GM19238 (cell line): ENCODE data around the gene CNTNAP5.

ENCODE experiments used
- DNase-seq: peaks from one replicate; pipeline ENCODE4 v3.0.0; 2011; ENCODE audit warnings: low spot score; ENCODE audit not compliant: insufficient read length

Gene CNTNAP5

GRCh38 chr2:124607679-124608078 lies 582.6 kb downstream of the CNTNAP5 start:
- no peak for DNase-seq

GRCh38 chr2:124609667-124610066 lies 584.6 kb downstream of the CNTNAP5 start:
- DNase-seq = no peak

GRCh38 chr2:124610141-124610540 lies 585.1 kb downstream of the CNTNAP5 start:
- DNase-seq = no peak

- DNase-seq = no peak
Observed at GRCh38 chr2:124610866-124611265, 585.8 kb downstream of the CNTNAP5 start.

- no peak for DNase-seq
Observed at GRCh38 chr2:124623560-124623959, 598.5 kb downstream of the CNTNAP5 start.

- no peak for DNase-seq
Observed at GRCh38 chr2:124625561-124625960, 600.5 kb downstream of the CNTNAP5 start.

GRCh38 chr2:124626993-124627392 lies 601.9 kb downstream of the CNTNAP5 start:
- no peak for DNase-seq

GRCh38 chr2:124633812-124634211 lies 608.7 kb downstream of the CNTNAP5 start:
- no peak for DNase-seq

- no peak for DNase-seq
Observed at GRCh38 chr2:124639524-124639923, 614.4 kb downstream of the CNTNAP5 start.

GRCh38 chr2:124640221-124640750 lies 615.2 kb downstream of the CNTNAP5 start:
- DNase-seq = no peak

- no peak for DNase-seq
Observed at GRCh38 chr2:124646166-124646815, 621.2 kb downstream of the CNTNAP5 start.

GRCh38 chr2:124647245-124647644 lies 622.2 kb downstream of the CNTNAP5 start:
- DNase-seq = no peak

GRCh38 chr2:124647663-124648062 lies 622.6 kb downstream of the CNTNAP5 start:
- no peak for DNase-seq

GRCh38 chr2:124649001-124649400 lies 623.9 kb downstream of the CNTNAP5 start:
- no peak for DNase-seq

GRCh38 chr2:124652099-124652498 lies 627.0 kb downstream of the CNTNAP5 start:
- no peak for DNase-seq

GRCh38 chr2:124658373-124658772 lies 633.3 kb downstream of the CNTNAP5 start:
- no peak for DNase-seq

- no peak for DNase-seq
Observed at GRCh38 chr2:124661558-124661957, 636.5 kb downstream of the CNTNAP5 start.

GRCh38 chr2:124662946-124663644 lies 638.0 kb downstream of the CNTNAP5 start:
- DNase-seq = no peak

GRCh38 chr2:124663645-124663997 lies 638.5 kb downstream of the CNTNAP5 start:
- DNase-seq = no peak

- no peak for DNase-seq
Observed at GRCh38 chr2:124664363-124664762, 639.3 kb downstream of the CNTNAP5 start.

GRCh38 chr2:124666976-124667375 lies 641.9 kb downstream of the CNTNAP5 start:
- no peak for DNase-seq

GRCh38 chr2:124668161-124668560 lies 643.1 kb downstream of the CNTNAP5 start:
- no peak for DNase-seq

GRCh38 chr2:124670187-124670586 lies 645.1 kb downstream of the CNTNAP5 start:
- no peak for DNase-seq
